ENCODE data around the gene ELMO1.

Gene ELMO1

DNA sequence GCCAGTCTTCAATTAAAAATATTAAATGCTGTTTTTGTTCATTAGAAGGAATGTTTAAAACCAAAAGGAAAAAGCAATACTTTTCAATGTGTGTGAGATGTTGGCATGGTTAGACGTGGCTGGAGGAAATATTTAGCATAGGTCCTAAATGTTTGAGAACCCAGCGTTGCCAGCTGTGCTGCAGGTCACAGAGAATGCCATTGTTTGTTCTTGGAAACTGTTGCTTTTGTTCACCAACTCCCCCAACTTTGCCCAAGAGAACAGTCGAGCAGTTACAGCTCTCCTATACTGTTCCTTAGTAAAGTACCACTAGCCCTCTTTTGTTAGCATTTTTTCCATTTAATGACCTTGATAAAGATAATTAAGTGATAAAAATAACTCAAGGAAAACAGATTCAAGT, 44.5 kb upstream of the ELMO1 start:
- no peak for DNase-seq
- Histone ChIP-seq H3K27ac (no peak overlapping the region), H3K27me3 (ENCODE audit: insufficient read depth, low read depth, severe bottlenecking) (no peaks in the 10 kb centered on the region), H3K4me3 (ENCODE audit: low read depth, low read length) (no peak overlapping the region), H3K9me3 (ENCODE audit: severe bottlenecking) (peaks cover 6% of the 10 kb centered on the region), H3K36me3 (no peaks in the 10 kb centered on the region)
- TF ChIP-seq, protein P1, sequence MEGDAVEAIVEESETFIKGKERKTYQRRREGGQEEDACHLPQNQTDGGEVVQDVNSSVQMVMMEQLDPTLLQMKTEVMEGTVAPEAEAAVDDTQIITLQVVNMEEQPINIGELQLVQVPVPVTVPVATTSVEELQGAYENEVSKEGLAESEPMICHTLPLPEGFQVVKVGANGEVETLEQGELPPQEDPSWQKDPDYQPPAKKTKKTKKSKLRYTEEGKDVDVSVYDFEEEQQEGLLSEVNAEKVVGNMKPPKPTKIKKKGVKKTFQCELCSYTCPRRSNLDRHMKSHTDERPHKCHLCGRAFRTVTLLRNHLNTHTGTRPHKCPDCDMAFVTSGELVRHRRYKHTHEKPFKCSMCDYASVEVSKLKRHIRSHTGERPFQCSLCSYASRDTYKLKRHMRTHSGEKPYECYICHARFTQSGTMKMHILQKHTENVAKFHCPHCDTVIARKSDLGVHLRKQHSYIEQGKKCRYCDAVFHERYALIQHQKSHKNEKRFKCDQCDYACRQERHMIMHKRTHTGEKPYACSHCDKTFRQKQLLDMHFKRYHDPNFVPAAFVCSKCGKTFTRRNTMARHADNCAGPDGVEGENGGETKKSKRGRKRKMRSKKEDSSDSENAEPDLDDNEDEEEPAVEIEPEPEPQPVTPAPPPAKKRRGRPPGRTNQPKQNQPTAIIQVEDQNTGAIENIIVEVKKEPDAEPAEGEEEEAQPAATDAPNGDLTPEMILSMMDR (IDR thresholded peaks at IDR 0.05; ENCODE audit: low read depth, low read length): no peak

DNA sequence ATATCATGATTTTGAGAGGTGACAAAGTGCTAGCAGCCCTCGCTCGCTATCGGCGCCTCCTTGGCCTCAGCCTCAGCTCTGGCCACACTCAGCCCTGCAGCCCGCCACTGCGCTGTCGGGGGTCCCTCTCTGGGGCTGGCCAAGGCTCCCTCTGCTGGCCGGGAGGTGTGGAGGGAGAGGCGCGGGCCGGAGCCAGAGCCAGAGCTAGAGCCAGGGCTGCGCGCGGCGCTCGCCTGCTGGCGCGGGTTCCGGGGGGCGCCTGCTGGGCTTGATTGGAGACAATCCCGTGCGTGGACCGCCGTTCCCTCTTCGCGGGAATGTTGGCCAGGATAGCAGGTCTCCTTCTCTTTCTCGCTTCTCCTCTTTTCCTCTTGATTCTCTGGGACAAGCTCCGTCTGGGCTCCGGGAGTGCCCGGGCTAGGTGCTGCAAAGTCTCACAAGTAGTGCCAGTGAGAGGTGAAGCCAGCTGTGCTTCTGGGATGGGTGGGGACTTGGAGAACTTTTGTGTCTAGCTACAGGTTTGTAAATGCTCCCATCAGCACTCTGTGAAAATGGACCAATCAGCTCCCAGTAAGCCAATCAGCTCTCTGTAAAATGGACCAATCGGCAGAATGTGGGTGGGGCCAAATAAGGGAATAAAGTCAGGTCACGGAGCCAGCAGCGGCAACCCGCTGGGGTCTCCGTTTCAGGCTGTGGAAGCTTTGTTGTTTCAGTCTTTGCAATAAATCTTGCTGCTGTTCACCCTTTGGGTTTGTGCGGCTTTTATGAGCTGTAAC, 43.4 kb upstream of the ELMO1 start:
- H3K9me3 ChIP-seq (ENCODE audit: severe bottlenecking): peaks cover 9% of the 10 kb centered on the region
- DNase-seq: no peak
- H3K4me3 ChIP-seq (ENCODE audit: low read depth, low read length): no peak overlapping the region
- TF ChIP-seq, protein P1 (IDR thresholded peaks at IDR 0.05; ENCODE audit: low read depth, low read length): peak; percentile 27; the same call in 1 of the 2 replicates
- no peak overlapping the region for H3K27ac ChIP-seq
- H3K27me3 ChIP-seq (ENCODE audit: insufficient read depth, low read depth, severe bottlenecking): no peaks in the 10 kb centered on the region
- no peaks in the 10 kb centered on the region for H3K36me3 ChIP-seq

DNA sequence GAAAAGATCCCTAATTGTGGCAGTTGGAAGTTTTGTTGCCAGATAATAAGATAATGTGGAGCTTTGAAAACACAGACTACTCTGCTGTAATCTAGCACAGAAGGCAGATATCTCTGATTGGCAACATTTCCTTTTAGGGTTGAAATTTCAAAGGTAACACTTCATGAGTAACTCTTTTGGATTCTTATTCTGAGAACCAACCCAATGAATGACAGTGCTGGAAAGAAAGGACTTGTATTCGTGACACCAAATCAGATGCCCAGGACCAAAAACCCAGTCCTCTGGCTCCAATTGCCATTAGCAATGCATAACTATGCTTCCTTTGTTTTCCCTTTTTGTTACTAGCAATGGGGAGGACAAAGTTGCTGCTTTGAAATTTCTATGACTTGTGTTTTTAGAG, 41.0 kb upstream of the ELMO1 start:
- Histone ChIP-seq H3K27me3 (ENCODE audit: insufficient read depth, low read depth, severe bottlenecking) (no peaks in the 10 kb centered on the region), H3K36me3 (no peaks in the 10 kb centered on the region), H3K9me3 (ENCODE audit: severe bottlenecking) (peaks cover 9% of the 10 kb centered on the region), H3K4me3 (ENCODE audit: low read depth, low read length) (no peak overlapping the region), H3K27ac (no peak overlapping the region)
- TF ChIP-seq, protein P1 (IDR thresholded peaks at IDR 0.05; ENCODE audit: low read depth, low read length): no peak
- no peak for DNase-seq

DNA sequence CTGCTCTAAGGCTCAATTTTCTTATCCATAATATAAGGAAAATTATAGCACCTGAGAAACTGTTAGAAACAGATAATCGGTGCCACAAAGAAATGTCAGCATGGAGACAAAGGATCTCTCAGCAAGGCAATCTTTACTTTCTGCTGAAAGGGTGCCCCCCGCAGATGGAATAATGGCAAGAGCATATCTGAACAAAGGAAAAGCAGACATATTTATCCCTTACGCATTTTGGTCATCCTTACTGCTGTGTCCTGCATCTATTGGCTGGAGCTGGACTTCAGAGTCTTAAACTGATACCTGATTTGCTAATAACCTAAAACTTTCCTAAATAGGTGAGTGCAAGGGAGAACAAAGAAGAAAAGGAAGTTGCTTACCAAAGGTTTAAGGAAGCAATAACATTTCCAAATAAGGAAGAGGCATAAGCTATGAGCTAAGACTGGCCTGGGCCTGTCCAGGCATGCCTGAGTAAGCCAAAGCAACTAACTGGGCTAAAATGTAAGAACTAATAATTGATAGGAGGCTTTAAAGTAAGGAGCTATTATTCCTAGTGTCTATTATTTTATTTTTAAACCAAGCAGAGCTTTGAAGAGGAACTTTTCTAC, 39.6 kb upstream of the ELMO1 start:
- H3K4me3 ChIP-seq (ENCODE audit: low read depth, low read length): no peak overlapping the region
- peak; percentile 19 for DNase-seq
- TF ChIP-seq, protein P1 (IDR thresholded peaks at IDR 0.05; ENCODE audit: low read depth, low read length): no peak
- H3K9me3 ChIP-seq (ENCODE audit: severe bottlenecking): peaks cover 9% of the 10 kb centered on the region
- peak overlapping the region; percentile 14; the same call in 1 of the 2 replicates for H3K27ac ChIP-seq
- H3K36me3 ChIP-seq: no peaks in the 10 kb centered on the region
- no peaks in the 10 kb centered on the region for H3K27me3 ChIP-seq (ENCODE audit: insufficient read depth, low read depth, severe bottlenecking)

DNA sequence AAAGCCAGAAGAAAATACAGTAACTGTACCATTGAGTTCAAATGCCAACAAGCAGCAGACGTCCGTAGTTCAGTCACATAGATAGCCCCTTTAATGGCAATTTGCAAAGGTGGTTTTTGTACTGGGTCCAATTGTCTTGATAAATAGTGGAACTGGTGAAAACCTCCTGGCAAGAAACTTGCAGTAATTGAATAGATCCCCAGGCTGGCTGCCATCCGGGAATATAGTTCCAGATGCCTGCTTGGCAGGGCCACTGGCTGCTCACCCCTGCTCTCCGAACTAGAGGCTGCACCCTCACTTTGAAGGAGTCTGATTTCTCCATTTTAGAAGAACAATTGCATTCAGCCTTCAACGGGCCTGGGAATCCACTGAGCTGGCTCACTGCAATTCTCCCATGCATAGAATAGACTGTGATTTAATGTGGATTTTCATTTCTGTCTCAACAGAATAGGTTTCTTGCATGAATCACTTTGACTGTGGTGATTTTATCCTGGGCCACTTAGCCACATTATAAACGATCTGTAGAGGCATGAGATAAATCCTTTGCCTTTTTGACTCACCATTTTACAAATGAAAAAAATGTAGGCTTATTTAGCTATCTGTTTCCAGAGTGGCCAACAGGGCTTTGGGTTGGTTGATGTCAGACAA, 35.9 kb upstream of the ELMO1 start:
- TF ChIP-seq, protein P1 (IDR thresholded peaks at IDR 0.05; ENCODE audit: low read depth, low read length): no peak
- H3K27me3 ChIP-seq (ENCODE audit: insufficient read depth, low read depth, severe bottlenecking): no peaks in the 10 kb centered on the region
- no peaks in the 10 kb centered on the region for H3K36me3 ChIP-seq
- H3K4me3 ChIP-seq (ENCODE audit: low read depth, low read length): no peak overlapping the region
- no peak overlapping the region for H3K27ac ChIP-seq
- peaks cover 9% of the 10 kb centered on the region for H3K9me3 ChIP-seq (ENCODE audit: severe bottlenecking)
- DNase-seq: no peak

All from WERI-Rb-1 (cell line).